ENCODE results near the gene MARS1.
A peak's percentile ranks its signal among the peaks of the same experiment; 100 is the strongest.

Gene MARS1

DNA sequence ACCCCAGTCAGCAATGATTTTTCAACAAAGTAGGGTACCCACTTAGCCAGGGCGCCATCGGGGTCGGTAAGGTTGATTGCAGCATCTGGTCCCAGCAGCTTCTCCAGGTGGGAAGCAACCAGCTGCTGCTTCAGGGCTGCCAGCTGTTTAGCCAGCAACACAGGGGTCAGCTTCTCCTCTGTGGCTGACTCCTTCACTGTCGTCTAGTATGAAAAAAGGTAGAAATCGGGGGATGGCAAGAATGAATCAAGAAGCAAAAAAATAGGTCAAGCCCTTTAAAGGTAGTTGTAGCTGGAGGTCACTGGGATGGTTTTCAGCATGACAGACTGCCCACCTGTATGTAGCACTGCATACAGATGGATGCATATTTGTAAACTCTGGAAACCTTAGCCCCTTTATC is 46.4 kb downstream of the MARS1 start:
- no peak for DNase-seq

DNA sequence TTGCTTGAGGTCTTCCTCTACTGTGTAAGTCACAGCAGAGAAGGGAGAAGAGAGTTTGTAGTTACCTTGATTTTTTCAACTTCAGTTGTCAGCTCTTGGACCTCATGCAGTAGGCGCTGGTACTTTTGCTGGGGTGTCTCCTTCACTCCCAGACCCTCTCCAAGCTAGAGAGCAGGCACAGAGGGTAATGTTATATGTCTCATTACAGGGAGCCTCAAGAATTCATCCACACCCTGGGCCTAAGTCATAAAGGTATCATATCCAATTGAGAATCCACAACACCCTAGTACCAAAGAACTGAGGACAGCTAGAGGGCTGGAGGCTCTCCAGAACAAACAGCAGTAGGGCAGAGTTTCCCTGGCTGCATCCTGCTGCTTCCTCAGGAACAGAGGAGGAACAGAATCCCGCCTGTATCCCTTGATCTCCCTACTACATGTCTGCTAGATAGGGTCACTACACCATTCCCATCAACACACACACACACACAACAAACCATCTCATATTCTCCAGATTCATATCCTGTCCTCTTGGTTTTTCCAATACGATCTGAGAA is 47.2 kb downstream of the MARS1 start:
- no peak for DNase-seq

DNA sequence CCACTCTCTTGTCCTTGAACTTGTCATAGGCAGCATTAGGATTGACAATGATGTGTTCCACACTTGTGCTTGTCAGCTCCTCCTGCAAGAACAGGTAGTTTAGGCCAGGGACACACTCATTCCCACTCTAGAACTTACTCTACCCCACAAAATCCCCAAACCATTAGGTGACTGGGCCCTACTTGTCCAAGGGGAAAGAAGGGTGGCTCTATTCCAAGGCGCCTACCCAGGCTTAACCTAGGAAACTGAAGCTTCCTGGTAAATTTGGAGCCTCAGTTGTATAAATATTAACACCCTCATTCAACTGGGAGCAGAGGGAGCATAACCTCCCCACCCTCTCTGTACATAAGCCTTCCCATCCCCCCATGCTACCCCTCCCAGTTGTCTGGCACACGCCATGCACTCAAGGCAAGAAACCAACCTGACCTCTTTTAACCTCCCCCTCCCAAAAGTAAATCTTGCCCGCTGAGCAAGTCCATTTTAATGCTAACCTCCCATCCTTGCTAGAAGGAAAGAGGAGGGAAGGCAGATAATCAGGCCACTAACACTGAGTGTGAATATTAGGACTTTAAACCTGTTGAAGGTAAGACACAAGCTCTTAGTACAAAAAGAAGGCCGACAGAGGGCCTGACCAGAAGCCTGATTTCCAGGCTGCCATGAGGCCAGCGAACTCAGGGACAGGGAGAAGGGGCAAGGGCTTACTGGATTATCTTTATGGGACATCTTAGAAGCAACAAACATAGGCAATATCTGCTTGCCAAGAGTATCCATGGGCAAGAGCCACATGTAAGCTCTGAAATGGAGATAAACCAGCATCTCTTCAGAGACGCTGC is 48.1 kb downstream of the MARS1 start:
- DNase-seq: no peak

DNA sequence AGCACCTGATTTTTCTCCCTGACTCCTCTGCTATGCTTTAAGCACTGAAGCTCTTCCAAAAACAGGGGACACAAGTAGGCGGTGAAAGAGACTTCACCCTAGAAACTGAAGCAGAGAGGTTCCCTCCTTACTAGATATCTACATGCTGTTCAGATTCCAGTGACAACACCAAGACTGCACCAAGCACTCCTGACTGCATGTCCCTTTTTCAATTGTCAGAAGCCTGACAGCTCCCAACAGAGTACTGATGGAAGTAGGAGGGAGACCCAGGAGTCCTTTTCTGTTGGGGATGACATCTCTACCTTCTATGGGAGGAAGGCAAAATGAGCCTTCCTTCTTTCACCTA is 48.7 kb downstream of the MARS1 start:
- no peak for DNase-seq

DNA sequence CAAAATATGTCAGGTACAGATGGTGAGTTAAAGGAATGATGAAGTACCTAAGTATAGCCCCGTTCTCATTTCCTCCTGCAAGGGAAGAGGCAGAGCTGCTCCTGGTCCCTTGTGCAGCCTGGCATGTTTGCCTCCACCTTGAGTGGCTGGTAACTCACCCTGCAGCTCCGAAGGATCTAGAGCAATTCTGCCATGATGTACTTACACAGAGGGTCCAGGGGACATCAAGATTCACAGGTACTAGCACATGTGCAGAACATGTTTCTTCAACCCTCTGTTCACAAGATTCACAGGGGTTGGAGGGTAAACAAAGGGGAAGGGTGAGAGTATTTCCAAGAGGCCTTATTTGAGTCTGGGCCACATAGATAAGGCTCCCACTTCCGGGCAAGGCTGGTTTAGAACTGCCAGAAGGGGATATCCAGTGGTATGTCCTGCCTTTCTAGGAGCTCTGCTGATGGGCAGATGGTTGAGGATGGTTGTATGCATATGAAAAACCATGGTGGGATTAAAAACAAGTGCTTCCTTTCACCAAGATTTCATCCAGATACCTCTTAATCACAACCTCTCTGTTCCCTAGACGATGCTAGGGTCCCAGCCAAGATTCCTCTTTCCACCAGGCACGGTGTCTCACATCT is 51.4 kb downstream of the MARS1 start:
- peak; percentile 93 for DNase-seq

DNA sequence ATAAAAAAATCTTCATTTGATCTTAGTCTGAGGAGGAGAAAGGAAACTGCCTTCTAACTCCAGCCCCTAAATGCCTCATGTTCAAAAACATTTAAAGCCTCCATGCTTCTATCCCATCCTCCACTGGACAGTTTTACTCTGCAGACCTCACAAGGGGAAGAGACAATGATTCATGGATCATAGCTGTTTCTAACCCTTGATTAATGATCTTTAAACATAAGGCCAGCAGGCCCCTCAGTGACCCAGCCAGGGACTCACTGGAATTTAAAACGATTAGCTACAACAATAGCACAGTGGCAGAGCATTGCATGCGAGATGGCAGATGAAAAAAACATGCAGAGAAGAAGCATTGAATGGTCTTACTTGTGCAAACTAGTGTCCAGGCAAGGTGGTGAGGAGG is 53.1 kb downstream of the MARS1 start:
- DNase-seq: no peak

DNA sequence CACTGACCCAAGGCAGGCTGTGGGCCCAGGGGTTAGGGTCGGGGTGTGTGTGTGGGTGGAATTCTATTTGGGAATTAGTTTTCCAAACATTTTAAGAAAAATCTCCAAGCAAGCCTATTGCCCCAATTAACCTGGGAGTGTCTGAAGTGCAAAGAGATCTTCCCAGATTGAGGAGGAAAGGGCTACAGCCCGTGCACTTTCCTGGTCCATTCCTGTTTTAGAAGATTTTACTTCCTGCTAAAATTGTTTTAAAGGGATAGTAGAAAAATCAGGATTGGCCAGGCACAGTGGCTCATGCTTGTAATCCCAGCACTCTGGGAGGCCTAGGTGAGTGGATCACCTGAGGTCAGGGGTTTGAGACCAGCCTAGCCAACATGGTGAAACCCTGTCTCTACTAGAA is 53.8 kb downstream of the MARS1 start:
- no peak for DNase-seq

DNA sequence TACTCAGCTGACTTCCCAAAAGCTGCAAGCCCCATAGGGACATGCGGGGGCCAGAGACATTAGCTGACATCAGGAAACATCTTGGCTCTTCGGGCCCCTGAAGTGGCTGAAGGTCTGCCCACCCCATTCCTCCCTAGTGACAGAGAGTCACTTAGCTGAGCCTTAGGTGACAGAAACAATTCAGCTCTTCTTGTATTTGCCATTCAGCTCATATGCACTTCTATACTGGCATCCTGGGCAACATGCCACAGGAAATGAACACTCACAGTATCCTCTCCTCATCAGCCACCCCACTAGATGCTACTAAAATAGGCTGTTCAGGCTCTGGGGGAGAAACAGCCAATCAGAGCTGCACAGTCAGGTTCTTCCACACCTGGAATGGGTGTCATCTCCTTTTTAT is 55.7 kb downstream of the MARS1 start:
- no peak for DNase-seq

DNA sequence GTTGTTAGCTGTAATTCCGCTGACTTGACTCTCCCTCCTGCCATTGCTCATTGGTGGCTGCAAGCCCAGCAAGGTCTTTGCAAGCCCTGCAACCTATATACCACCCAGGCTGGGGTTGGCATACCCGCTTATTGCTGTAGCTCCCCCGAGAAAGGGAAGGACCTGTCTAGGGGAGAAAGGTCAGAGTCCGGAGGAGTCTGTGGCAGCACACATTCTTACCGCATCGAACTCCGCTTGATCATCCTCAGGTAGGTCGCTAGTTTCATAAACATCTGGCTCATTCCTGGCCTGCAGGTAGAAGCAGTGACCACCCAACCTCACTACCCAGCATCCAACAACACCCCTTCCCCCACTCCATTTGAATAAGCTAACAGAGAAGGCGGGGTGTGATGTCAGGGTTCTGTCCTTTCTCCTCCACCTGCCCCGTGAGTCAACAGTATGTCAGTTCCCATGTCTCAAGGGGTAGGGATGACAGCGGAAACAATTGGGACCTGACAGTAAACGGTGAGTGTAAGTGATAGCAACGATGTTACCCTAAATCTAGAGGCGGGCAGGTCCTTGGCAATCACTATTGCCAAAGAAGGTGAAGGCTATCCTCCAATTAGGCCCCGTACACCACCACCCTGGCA is 58.1 kb downstream of the MARS1 start:
- no peak for DNase-seq

DNA sequence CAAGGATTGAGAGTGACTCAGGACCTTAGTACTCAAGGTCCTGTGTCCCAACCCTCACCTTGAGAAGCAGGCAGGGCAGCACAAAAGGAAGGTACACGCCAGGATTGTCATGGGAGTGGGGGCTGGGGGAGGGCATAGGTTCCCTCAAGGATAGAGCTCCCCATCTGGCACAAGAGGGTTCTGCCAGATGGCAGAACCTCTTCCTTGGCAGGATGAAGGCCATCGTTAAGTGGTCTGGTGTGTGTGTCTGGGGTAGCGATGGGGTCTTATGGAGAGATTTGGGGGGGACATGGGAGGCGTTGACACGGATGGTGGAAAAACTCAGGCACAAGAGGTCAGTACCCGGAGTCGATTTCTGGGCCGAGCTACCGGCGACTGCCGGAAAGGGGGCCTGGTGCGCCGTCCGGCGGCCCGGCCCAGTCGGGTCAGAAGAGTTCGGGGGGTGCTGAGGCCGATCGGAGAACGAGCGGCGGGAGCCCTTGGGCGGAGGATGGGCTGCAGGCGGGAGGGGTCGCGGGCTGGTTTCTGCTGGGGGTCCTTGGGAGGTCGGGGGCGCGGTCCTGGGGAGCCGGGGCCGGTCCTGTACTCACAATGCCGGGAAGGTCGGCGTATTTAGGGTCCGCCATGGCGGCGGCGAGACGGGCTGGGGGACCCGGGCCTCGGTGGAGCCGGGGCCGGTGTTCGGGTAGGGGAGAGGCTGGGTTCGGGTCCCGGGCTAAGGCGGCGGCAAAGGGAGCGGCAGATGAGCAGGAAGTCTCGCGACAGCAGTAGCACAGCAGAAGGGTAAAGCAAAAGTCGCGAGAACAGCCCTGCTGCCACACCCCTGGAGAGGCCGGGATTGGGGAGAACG is 58.8 kb downstream of the MARS1 start, which contains the start of gene DCTN2:
DCTN2 (minus strand) TSS at position 755 of the 850 bp plus-strand sequence; CDS start at position 626, 129 bp downstream.
- DNase-seq: peak; percentile 99

DNA sequence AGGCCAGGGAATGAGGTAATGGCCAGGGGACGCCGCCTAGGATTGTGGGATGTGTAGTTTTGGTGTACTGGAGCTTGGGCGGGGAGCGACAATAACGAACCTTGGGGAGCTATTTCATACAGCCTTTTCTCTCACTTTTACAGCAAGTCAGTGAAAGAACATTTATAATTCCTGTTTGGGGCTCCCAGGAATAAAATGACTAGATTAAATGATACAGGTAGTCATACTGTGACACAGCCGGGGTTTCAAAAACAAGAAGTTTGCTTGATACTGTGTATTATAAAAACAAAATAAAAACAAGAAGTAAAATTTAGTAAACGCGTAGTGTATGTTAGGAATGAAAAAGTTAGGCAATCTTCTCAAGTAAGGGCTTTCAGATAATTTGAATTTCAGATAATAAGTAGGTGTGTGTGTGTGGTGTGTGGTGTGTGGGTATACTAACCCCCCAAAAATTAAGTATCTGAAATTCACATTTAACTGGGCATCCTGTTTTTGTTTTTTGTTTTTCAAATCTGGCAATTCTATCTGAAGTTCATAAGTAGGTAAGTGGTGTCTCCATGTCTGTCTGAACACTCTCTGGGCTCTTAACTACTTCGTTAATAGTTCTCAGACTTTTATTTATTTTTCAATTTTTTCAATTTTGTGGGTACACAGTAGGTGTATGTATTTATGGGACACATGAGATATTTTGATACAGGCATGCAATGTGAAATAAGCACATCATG is 59.6 kb downstream of the MARS1 start:
- DNase-seq: no peak

DNA sequence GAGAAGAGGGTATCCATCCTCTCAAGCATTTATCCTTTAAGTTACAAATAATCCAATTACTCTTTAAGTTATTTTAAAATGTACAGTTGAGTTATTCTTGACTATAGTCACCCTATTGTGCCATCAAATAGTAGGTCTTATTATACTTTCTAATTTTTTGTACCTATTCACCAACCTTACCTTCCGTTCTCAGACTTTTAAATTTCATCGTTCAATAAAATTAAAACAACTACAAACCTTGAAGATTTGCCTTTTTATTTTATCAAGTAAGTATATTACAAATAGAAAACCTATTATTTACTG is 60.1 kb downstream of the MARS1 start:
- no peak for DNase-seq

DNA sequence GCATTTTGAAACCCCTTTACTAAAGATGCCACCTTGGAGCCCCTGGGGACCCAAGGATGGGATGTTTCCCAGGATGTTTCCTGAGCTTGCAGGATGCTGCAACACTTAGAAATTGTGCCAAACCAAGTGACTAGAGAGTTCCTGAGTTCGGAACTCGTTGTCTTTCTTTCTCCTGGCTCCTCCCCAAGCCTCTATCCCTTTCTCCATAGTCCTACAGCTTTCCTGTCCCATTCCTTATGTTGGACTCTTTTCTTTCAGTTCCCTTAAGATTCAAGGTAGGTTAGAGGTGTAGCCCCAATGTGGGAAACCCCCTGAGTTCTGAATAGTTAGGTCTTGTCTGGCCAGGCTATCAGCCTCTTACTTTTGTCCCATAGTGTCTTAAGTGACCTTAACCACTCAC is 60.6 kb downstream of the MARS1 start:
- DNase-seq: no peak

DNA sequence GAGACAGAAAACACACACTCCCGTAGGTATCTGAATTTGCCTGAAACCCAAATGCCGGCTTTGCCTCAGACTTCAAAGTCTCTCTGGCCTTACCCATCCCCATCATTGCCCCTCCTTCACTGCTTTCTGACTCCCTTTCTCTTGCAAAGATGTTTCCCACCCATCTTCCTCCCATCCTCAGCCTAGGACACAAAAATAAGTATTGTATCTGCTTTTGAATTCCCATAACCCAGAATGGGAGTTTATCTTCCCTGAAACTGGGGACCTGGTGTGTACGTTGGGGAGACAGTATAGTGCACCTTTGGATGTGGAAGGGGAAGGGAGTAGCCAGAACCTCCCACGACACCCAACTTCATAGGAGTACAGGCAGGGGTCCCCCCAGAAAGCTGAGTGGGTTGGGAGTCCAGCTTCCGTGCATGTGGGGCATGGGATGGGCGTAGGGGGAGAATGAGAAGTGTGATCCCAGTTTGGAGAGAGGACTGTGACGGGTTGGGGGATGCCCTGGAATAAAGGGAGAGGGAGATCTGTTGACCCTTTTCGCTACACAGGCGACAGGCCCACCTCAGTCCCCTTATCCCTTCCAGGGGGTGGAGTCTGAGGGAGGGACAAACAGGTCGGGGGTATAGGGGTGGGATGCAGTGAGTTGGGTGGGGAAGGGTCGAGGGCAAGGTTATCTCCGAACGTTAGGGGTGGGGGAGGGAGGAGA is 61.5 kb downstream of the MARS1 start:
- DNase-seq: no peak

DNA sequence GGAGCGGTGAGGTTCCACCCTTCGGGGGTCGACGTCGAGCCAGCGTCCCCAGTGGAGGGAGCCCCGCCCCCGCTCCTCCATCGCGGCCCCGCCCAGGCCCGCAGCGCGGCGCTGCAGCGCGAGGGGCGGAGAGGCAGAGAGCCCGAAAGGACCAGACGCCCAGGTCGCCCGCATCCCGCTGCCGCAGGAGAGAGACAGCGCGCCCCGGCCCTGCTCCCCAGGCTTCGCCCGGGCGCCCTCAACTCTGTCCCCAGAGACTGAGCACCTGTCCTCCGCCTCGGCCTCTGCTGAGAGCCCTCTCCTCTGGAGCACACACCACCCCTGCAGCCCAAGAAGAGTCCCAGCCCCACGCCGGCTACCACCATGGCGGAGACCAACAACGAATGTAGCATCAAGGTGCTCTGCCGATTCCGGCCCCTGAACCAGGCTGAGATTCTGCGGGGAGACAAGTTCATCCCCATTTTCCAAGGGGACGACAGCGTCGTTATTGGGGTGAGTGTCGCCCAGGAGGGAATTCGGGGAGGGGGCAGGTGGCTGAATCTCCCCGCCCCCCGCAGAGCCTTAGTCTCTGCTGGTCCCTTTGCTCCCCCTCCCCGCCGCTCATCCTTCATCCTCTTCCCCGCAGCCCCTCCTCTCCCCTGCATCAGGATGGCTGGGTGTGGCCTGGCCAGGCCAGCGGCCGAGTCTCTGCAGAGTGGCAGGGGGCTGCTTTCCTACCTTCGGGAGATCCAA is 62.2 kb downstream of the MARS1 start, which contains the start of gene KIF5A:
KIF5A (plus strand) TSS at position 136 of the 732 bp plus-strand sequence; CDS start at position 364, 228 bp downstream.
- peak; percentile 71 for DNase-seq

DNA sequence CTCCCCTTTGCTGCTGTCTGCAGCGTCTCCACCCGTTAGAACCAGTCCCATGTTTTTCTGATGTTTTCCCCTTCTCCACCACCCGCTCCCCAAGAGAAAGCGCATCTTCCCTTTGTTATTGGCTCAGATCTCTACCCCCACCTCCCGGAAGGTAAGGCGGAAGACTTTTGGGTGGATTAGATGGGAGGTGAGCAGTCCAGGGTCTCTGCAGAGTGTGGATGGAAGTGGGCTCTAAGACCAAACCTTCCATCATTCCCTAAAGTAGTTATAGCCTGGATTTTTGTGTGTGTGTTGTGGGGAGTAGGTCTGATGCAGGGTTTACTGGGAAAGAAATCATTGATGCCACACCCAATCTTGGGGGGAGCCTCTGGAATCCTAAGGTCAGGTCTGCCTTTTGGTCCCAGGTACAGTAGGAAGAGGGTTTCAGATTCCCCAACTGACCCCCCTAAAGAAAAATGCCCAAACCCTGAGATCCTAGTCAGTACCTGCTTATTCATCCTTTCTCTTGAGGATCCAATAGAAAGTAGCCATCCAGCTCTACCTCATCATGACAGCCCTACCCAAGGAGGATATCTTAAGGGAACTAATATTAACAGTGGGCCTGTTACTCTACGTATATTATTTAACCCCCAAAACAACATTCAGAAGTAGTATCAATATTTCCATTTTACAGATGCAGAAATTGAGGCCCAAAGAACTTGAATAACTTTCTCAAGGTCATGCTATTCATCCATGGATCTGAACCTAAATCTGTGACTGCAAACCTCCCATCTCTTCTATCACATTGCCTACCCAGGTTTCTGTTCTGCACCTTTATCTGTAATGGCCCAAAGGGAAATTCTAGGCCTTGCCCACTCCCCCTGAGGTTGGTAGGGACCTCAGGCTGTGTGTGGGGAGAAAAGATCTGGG is 63.0 kb downstream of the MARS1 start:
- DNase-seq: no peak

DNA sequence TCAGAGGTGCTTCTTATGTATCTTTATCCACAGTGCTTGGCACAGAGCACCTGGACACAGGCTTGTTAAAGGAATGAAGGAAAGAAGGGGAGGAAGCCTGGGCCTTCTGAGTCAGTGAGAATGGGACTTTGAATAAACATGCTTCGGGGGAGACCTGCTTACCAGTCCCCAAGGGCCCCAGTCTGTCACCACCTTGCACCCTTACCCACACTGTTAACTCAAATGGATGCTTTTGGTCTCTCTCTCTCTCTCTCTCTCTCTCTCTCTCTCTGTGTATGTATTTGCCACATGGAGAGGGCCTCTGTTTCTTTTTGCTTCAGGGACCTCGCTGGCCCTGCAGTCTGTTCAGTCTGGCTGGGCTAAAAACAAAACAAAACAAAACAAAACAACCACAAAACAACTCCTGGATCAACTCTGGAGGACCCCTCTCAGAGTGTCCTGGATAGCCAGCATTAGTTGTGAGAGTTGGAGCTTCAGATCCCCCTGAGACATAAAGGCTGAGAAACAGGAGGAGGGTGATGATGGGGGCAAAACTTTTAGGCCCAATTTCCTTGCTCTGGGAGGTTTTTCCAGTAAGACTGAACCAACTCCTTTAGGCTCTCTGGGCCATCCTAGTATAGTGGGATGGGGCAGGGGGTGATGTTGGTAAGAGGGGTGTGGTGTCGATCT is 63.9 kb downstream of the MARS1 start:
- DNase-seq: no peak

DNA sequence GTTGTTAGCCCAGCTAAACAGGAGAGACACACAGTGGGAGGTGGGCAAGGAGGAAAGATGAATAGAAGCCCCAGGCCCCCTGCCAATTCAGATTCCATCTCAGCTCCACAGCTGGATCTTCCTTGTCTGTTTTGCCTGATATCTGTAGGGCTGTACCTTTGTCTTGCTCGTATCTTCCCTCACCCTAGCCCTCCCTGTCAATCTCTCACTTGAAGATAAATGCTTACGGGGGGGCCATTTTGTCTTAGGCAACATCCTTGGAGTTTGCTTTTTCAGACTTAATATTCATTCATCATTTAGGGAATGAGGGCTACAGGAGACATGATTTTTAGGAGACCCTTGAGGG is 64.4 kb downstream of the MARS1 start:
- DNase-seq: peak; percentile 79

DNA sequence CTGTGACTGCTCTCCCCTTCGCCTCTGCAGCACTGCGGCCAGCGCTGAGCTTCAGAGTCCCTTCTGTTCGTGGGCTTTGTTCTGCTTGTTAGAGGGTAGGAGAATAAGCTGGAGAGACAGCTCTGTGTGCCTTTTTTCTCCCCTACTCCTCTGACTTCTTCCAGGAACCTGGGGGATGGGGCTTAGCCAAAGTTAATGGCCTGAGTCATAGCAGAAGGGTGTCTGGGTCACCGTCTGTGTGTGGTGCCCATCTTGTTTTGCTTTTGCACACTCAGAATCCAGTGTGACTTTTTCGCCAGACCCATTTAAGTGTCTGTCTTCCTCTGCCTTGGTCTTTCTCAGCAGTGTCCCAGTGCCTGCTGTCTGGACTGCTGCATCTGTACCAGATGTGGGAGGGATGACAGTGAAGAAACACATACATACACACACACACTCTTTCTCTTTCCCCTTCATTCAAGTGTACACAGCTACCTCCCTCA is 65.0 kb downstream of the MARS1 start:
- DNase-seq: no peak

Measured in hematopoietic multipotent progenitor cell treated with erythropoietin and hydrocortisone succinate and interleukin-3 and kit ligand, for 6 days (in vitro differentiated cells).